Tibial nerve (tissue), 4 donors: ENCODE results near the gene KMT2C. TPM values are rescaled to one million over a fixed set of nuclear protein-coding genes. Genes with fewer than 3 reads are reported as not detected.

Experiments used
- DNase-seq, 2 donors: peaks; one replicate each; pipeline ENCODE4 v3.0.0-alpha.2; 2019; ENCODE audit warnings: low spot score in 2 of 2
- H3K27ac ChIP-seq, 4 donors: fragments of 200-600 bp; sonication (generic) in 3 of 4; one replicate each; pipeline ENCODE4 v1.5.1; 2017 to 2019; ENCODE audit warnings: mild to moderate bottlenecking in 1 of 4
- H3K27me3 ChIP-seq, 2 donors: fragments of 200-600 bp; sonication (generic) in 1 of 2; one replicate each; pipeline versions ENCODE4 v1.5.1 to v1.6.0; 2017 to 2019
- H3K36me3 ChIP-seq, 3 donors: fragments of 200-600 bp; sonication (generic); one replicate each; pipeline ENCODE4 v1.5.1; 2018 to 2019
- H3K4me1 ChIP-seq, 4 donors: fragments of 200-600 bp; sonication (generic) in 3 of 4; one replicate each; pipeline ENCODE4 v1.5.1; 2017 to 2019
- H3K4me3 ChIP-seq, 4 donors: fragments of 200-600 bp; sonication (generic) in 3 of 4; one replicate each; pipeline ENCODE4 v1.5.1; 2017 to 2019; ENCODE audit warnings: mild to moderate bottlenecking in 1 of 4, moderate library complexity in 1 of 4
- H3K9me3 ChIP-seq, 4 donors: fragments of 200-600 bp; sonication (generic) in 3 of 4; one replicate each; pipeline ENCODE4 v1.5.1; 2017 to 2019
- EP300 ChIP-seq, 2 donors: sonication (generic); formaldehyde crosslinking; IDR thresholded peaks; one replicate each; pipeline ENCODE4 v1.6.1; 2017; ENCODE audit warnings: antibody characterized with exemption in 2 of 2, mild to moderate bottlenecking in 1 of 2
- POLR2A ChIP-seq, 2 donors: fragments of 450-650 bp; IDR thresholded peaks; one replicate each; pipeline ENCODE4 v1.6.1; 2017; ENCODE audit warnings: antibody characterized with exemption in 2 of 2, mild to moderate bottlenecking in 2 of 2, moderate library complexity in 2 of 2
- WGBS, 2 donors: methylation state at CpG; one replicate each; pipeline ENCODE4 v1.1.5; 2018; 5-methylcytosine and 5-hydroxymethylcytosine counted together
- total RNA-seq, 4 donors: library from RNA; depleted of rRNA; stranded (reverse); fragments of >200 nt; gene quantifications; one replicate each; pipeline ENCODE4 v1.1.0, GENCODE V29; 2016
- TF ChIP-seq, protein P1 (sequence below), 5 experiments: fragments of 200-600 bp in 3 of 5; fragments of 450-650 bp in 2 of 5; sonication (generic) in 3 of 5; IDR thresholded peaks; one replicate each; pipeline ENCODE4 v1.5.1; 2016 to 2019; ENCODE audit warnings: antibody characterized with exemption in 5 of 5, mild to moderate bottlenecking in 3 of 5, moderate library complexity in 2 of 5

Gene KMT2C
- total RNA-seq, 4 donors from 2014 or later, result 63.2 to 86.1 (median 69.4) TPM

DNA sequence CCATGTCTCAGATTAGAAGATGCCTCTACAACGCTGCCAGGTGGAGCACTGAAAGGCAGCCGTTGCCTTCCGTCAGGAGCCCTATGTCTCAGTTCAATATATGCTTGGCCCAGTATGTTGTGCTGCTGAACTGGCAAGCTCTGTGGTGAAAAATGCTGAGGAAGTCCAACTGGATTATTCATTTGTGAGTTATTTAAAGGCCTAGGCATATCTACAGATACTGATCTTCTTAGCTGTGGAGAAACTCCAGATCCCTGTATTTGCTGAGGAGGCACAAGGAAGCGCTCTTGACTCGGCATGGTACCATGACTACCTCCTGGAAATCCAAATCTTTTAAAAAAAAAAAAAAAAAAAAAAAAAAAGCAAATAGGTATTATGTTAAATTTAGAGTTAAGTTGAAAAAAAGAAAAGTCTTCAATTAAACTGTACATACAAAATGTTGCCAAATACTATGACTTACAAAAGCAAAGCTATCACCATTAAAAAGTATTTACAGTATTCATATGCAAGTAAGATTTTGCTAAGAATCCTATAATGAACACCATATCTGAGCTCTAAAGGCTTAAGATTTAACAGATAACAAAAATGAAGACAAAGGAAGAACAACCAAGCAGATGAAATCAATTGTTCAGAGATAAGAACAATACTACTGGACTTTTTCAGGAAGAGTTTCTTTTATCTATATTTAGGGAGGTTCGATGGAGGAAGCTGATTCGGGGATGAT lies 258.0 kb downstream of the KMT2C start:
- 93 to 97% methylated on average over 7 of the region's 7 CpGs for WGBS, 2 donors
- Histone ChIP-seq H3K36me3 (peaks cover 2 to 79% (median 21%) of the 10 kb centered on the region in 3 donors), H3K9me3 (no peaks in the 10 kb centered on the region), H3K27ac (no peak overlapping the region), H3K4me1 (no peaks in the 10 kb centered on the region), H3K27me3 (no peaks in the 10 kb centered on the region), H3K4me3 (no peak overlapping the region)
- DNase-seq, result no peak
- no peak for TF ChIP-seq POLR2A (IDR thresholded peaks at IDR 0.05)
- TF ChIP-seq, protein P1, sequence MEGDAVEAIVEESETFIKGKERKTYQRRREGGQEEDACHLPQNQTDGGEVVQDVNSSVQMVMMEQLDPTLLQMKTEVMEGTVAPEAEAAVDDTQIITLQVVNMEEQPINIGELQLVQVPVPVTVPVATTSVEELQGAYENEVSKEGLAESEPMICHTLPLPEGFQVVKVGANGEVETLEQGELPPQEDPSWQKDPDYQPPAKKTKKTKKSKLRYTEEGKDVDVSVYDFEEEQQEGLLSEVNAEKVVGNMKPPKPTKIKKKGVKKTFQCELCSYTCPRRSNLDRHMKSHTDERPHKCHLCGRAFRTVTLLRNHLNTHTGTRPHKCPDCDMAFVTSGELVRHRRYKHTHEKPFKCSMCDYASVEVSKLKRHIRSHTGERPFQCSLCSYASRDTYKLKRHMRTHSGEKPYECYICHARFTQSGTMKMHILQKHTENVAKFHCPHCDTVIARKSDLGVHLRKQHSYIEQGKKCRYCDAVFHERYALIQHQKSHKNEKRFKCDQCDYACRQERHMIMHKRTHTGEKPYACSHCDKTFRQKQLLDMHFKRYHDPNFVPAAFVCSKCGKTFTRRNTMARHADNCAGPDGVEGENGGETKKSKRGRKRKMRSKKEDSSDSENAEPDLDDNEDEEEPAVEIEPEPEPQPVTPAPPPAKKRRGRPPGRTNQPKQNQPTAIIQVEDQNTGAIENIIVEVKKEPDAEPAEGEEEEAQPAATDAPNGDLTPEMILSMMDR (IDR thresholded peaks at IDR 0.05), result no peak
- TF ChIP-seq EP300 (IDR thresholded peaks at IDR 0.05), result no peak

DNA sequence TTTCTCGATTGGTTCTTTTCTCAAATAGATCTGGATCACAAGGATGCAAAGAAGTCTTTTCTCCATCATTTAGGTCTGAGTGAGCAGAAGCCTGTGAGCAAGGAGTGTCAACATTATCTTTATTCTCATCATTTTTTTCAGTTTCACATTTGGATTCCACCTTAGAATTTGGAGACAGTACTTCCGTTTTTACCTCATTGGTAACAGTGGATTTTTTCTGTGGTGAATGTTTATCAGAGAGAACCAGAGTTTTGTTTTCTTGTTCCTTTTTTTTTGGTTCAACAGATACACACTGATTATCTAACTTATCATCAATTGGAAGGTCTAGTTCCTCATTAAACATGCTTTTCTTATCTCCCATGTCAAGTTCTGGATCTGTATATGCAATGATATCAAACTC lies 259.0 kb downstream of the KMT2C start:
- peaks cover 2 to 77% (median 14%) of the 10 kb centered on the region in 3 donors for H3K36me3 ChIP-seq
- no peak for DNase-seq
- no peaks in the 10 kb centered on the region for H3K9me3 ChIP-seq

DNA sequence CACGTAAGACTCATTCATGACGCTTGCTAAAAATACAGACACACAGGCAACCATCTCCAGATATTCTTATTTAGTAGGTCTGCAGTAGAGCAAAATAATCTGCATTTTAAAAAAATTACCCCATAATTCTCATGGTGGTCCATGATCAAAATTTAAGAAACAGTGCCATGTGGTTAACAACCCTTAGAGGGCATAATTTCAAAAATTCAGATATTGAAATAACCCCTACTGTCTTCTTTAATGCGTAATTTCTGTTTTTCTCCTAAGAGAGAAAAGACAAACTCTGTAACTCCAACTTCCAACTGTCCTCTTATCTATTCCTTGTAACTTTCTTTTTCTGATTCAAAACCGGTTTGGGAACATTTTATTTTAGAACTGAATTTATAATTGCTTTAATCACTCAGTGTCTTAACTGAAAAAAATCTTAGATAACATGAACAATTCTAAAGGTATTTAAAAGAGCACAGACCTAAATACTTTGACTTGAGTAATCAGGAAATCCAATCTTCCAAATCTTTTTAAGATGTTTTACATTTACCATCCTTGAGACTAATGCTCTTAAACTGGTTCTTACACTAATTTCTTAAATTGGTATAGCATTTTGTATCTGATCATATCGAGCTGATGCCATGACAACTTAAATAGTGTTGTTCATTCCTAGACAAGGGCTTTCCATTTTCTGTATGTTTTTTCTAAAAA lies 262.3 kb downstream of the KMT2C start:
- peaks cover 0 to 75% (median 3%) of the 10 kb centered on the region in 3 donors for H3K36me3 ChIP-seq
- WGBS, 2 donors, result 92 to 94% methylated on average over 5 of the region's 5 CpGs
- H3K9me3 ChIP-seq, result no peaks in the 10 kb centered on the region
- H3K27ac ChIP-seq, result no peak overlapping the region
- TF ChIP-seq EP300 (IDR thresholded peaks at IDR 0.05), result no peak
- DNase-seq, result no peak
- H3K4me1 ChIP-seq, result no peaks in the 10 kb centered on the region
- no peaks in the 10 kb centered on the region for H3K27me3 ChIP-seq
- no peak overlapping the region for H3K4me3 ChIP-seq

More for the DNA sequence above, 259.0 kb downstream of the KMT2C start:
- Histone ChIP-seq H3K27ac (no peak overlapping the region), H3K4me3 (no peak overlapping the region), H3K4me1 (no peaks in the 10 kb centered on the region), H3K27me3 (no peaks in the 10 kb centered on the region)
- no peak for TF ChIP-seq POLR2A (IDR thresholded peaks at IDR 0.05)
- TF ChIP-seq, protein P1 (IDR thresholded peaks at IDR 0.05), result no peak
- no peak for TF ChIP-seq EP300 (IDR thresholded peaks at IDR 0.05)
- 84 to 91% methylated on average over 2 of the region's 2 CpGs for WGBS, 2 donors

DNA sequence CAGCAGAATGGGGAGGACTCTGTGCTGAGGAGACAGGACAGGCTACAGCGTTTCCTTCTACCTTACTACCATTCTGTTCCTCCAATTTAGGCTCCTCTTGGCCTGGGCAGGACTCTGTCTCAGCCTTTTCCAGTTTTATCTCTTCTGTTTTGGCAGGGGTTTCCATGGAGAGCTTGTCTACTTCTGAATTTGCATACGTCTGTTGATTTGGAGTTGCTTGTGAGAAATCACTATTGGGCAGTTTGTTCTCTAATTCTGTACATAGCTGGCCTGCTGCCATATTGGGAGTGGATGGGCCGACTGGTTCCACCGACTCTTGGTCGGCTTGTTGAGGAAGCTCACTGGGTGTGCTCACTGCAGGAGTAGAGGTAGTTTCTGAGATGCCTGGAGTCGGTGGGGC lies 273.5 kb downstream of the KMT2C start:
- DNase-seq, result no peak
- H3K27ac ChIP-seq, result no peak overlapping the region
- H3K36me3 ChIP-seq, result peaks cover 11 to 94% (median 18%) of the 10 kb centered on the region in 3 donors
- H3K4me3 ChIP-seq, result no peak overlapping the region
- TF ChIP-seq, protein P1 (IDR thresholded peaks at IDR 0.05), result no peak
- TF ChIP-seq POLR2A (IDR thresholded peaks at IDR 0.05) (no peak), EP300 (IDR thresholded peaks at IDR 0.05) (no peak)
- no peaks in the 10 kb centered on the region for H3K27me3 ChIP-seq
- no peaks in the 10 kb centered on the region for H3K9me3 ChIP-seq
- H3K4me1 ChIP-seq, result peaks cover 0 to 3% (median 0%) of the 10 kb centered on the region in 4 donors
- 88% methylated on average over 6 of the region's 6 CpGs for WGBS, 2 donors

DNA sequence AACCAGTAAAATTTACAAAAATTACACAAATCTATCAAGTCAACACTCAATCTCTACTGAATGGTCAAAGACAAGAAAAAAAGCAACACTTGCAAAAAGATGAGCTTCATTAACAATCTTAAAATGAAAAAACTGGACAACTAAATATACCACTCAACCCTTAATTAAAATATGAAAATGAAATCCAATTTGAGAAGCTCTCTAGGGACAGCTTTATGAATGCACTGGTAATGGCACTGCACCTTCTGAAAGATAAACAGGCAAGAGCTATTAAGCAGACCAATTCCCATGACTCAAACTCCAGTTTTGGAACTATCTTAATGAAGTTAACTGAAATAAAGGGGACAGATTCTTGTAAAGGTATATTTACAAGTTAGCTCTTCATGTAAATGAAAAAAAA lies 274.6 kb downstream of the KMT2C start:
- no peaks in the 10 kb centered on the region for H3K27me3 ChIP-seq
- H3K9me3 ChIP-seq, result no peaks in the 10 kb centered on the region
- H3K36me3 ChIP-seq, result peaks cover 8 to 93% (median 17%) of the 10 kb centered on the region in 3 donors
- H3K27ac ChIP-seq, result no peak overlapping the region
- H3K4me1 ChIP-seq, result peaks cover 0 to 3% (median 0%) of the 10 kb centered on the region in 4 donors
- DNase-seq, result no peak
- TF ChIP-seq EP300 (IDR thresholded peaks at IDR 0.05) (no peak), POLR2A (IDR thresholded peaks at IDR 0.05) (no peak)
- TF ChIP-seq, protein P1 (IDR thresholded peaks at IDR 0.05), result no peak
- no peak overlapping the region for H3K4me3 ChIP-seq
